Stimulated activated CD8-positive, alpha-beta memory T cell treated with anti-CD3 and anti-CD28 coated beads, Interleukin-12 subunit alpha, Interleukin-12 subunit beta, amount 100 ng/mL, for 24 hours (primary cell): Measurements from ENCODE around the gene C11orf91.
"Not testable (repeated sequence)": the region's sequence is repeated elsewhere in the genome, so short reads cannot be mapped to it uniquely, and the experiment has no call there.

ENCODE experiments used
- DNase-seq: peaks from one replicate; pipeline ENCODE4 v3.0.0-alpha.2; 2020; ENCODE audit errors: extremely low read depth

C11orf91 gene

DNA sequence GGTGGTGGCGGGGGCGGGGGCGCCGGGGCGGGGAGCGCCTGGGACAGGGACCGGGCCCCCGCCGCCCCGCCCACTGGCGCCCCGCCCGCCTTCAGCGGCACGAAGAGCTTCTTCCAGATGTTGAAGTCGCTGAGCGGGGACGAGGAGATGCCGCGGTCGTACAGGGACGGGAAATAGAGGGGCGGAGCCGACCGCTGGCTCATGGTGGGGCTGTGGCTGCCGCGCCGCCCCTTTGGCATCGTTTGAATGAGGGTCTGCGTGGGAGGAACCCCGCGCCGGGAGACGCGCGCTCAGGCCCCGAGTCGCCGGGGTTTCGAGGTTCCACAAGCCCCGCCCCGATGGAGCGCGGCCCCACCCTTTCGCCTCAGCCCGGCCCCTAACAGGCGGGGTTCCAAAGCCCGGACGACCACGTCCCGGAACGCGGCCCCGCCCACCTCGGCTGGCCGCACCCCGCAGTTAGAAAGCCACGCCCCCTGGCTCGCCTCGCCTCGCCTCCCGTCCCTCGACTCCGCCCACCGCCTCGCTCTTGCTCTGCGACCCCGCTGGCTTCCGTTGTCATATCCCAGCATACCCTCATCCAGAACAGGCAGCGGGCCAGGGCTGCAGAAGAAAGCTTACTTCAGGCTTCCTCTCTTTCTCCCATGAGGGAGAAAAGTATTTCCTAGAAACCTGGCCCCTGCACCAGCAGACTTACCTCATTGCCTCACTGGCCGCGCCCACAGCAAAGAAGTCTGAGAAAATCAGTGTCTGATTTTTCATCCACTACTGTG, at the start of gene C11orf91:
Gene C11orf91, minus strand, starts transcription at position 325 of the 770 bp plus-strand sequence. Its CDS starts 86 bp downstream, at position 239.
- DNase-seq: peak; percentile 88

- DNase-seq: no peak
Observed at GRCh38 chr11:33747979-33748378, 47.4 kb upstream of the C11orf91 start.

DNA sequence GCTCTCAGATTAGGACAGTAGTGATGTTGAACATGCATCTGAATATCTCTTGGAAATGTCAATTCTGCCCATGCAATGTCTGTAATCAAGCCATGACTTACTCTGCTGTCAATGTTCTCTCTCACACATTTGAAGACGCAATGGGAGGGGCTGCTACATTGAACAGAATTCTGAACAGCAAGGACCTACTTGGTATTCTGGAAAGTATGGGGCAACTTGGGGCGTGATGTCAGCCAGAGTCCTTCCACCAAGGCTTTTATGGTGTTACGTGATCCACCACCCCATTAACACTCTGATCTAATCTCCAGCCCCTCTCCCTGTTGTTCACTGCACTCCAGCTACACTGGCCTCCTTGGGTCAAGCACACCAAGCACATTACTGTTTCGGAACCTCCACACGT, 42.7 kb upstream of the C11orf91 start:
- no peak for DNase-seq

DNA sequence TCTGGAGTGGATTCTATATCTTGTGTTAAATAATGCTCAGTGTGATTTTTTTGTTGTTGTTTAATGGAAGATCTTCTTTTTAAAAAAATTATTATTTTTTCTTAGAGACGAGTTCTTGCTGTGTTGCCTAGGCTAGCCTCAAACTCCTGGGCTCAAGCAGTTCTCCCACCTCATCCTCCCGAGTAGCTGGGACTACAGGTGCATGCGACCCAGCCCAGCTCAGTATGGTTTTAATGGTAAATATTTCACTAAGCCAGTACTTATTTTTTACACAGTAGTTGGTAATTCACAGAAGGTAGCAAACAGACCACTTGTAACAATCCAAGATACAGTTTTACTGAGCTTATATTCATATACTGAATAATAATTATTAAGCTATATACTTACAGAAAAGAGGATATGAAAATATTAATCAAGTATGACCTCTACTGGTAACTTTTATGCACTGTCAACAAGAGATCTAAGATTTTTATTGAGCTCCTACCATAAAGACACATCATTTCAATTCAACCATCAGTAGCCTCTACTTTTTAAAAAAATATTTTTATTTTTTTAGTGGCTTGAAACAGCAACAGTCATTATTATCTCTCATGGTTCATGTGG, 41.7 kb upstream of the C11orf91 start:
- DNase-seq: no peak

DNA sequence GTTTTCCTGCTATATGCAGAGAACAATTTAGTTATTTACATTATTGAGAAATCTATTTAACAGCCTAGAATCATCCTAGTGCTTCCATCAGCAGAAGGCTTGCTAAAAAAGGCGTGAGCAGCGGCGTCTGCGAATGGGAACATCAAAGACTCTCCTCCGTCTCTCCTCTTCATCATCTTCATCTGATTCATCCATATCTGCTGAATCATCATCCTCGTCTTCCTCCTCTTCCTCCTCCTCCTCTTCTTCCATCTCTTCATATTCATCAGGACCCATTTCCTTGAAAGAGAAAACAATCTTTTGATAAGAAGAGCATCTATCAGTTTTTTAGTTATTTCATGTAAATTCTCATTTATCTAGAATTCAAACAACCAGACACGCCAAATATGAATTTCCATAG, 41.2 kb upstream of the C11orf91 start:
- no peak for DNase-seq

DNA sequence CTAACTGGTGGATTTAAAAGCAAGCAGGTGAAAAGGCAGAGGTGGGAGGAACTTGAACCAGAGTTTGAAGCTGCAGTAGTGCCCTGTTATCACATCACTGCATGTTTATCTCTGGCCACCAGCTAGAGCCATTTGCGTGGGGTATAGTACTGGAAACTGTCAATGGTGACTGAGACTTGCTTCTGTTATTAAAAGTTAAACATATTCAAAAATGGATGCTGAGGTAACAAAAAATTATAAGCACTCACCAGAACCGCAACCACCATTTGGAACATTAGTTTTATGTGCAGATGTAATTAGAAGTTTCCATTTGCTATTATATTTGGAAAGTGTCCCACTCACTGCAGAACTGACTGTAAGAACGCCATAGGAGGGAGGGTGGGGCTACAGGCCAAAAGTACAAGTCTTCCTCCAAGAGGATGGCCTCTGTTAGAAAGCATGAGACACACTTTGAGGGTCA, 36.8 kb upstream of the C11orf91 start:
- DNase-seq: no peak

DNA sequence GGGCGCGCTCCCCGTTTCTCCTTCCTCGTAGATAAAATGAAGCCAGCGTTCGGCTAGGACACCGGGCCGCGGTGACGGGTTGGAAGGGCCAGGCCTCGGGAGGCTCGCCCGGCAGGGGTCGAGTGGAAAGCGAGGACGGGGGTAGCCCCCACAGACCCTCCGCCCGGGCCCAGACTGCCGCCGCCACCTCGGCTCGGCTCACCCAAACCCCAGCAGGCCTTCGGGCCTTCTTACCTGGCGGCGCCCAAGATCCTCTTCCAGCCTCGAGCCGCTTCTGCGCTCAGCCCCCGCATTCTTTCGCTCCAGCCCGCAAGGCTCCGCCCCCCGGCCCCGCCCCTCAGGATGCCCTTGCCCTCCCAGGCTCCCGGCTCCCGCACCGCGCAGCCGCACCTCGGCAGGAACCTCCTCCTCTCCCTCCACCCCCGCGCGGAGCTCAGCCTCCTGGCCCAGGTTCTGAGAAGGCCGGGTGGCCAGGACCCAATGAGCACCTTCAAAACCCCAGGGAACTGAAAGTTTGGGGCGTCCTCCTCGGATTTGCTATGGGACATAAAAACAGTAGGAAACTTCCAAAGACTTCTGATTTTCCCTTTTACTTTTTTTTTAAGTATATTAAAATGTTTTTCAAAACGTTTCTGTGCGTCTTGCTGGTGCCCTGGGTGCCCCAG, 35.7 kb upstream of the C11orf91 start, which contains the start of gene CD59:
Gene CD59, minus strand, starts transcription at position 276 of the 665 bp plus-strand sequence. CDS start 13,978 bp downstream, outside the sequence.
- DNase-seq: peak; percentile 72

- no peak for DNase-seq
Observed at GRCh38 chr11:33735271-33736147, 34.9 kb upstream of the C11orf91 start.

GRCh38 chr11:33734441-33735270, 34.0 kb upstream of the C11orf91 start:
- no peak for DNase-seq

DNA sequence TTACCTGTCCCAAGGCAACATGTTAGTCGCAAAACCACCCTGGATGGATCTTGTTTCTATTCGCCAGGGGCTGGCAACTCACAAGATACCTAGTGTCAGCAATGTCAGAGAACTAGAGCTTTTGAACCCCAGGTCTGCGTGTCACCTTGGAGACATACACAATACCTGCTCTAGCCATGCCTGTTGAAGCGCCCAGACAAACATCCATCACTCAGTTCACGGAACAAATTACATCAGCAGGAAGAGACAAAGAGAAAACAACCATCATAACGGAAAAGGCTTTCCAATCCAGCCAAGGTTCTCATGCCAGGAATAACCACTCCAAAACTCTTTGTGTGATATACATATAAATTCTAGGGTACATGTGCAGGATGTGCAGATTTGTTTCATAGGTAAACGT, 33.4 kb upstream of the C11orf91 start:
- DNase-seq: no peak

GRCh38 chr11:33731723-33732531, 31.3 kb upstream of the C11orf91 start:
- DNase-seq: peak; percentile 17

DNA sequence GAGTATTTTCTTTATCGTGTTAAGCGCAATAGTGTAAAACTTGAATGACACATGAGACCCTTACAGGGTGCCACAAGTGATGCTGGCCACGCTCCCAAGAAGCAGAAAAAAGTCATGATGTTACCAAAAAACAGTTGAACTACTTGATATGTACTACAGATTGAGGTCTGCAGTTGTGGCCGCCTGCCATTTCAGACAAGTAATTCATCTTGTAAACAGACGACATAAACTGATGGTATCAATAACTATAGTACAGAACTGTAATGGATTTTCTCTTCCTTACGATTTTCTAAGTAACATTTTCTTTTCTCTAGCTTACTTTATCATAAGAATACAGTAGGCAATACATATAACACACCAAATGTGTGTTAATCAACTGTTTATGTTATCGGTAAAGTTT, 30.1 kb upstream of the C11orf91 start:
- DNase-seq: no peak

- DNase-seq: not testable (repeated sequence)
Observed at GRCh38 chr11:33729072-33729664, 28.5 kb upstream of the C11orf91 start.

DNA sequence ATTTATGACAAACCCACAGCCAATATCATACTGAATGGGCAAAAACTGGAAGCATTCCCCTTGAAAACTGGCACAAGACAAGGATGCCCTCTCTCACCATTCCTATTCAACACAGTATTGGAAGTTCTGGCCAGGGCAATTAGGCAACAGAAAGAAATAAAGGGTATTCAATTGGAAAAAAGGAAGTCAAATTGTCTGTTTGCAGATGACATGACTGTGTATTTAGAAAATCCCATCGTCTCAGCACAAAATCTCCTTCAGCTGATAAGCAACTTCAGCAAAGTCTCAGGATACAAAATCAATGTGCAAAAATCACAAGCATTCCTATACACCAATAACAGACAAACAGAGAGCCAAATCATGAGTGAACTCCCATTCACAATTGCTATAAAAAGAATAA, 26.9 kb upstream of the C11orf91 start:
- DNase-seq: not testable (repeated sequence)

- DNase-seq: no peak
Observed at GRCh38 chr11:33725496-33725895, 24.9 kb upstream of the C11orf91 start.

- no peak for DNase-seq
Observed at GRCh38 chr11:33724644-33725035, 24.0 kb upstream of the C11orf91 start.

DNA sequence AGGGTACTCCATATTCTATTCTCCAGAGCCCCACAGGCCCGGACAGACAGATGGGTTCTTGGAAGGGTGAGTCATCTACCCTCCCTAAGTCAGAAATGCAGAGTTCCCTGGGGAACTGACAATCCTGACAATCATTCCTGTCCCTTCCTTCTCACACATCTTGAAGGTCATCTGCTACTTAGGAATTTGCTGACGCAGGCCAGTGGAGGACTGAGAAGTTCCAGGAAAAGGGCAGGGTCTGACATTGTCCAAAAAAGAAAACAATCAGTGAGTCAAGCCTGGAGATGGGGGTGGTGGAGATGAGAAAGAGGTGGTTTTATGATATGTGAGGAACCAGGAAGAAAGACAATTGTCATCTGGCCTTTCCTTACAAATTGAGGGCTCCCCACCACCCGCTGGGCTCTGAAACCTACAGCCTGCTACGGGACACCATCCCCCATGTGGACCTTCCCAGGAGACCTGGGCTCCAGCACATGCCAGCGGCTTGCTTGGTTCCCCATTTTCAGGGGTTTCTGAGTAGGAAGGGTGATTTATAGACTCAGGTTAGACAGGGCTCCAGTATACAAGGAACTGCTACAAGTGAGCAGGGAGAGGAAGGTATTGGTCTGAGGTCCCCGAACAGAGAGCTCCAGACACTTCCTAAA, 22.7 kb upstream of the C11orf91 start:
- no peak for DNase-seq

GRCh38 chr11:33722590-33723234, 22.1 kb upstream of the C11orf91 start:
- no peak for DNase-seq
